ENCODE measurements around the gene ADISSP. TPM values are rescaled to one million over a fixed set of nuclear protein-coding genes. Genes with fewer than 3 reads are reported as not detected.

ADISSP gene
- total and polyA plus RNA-seq, 12 donors: 7.7 to 21.0 (median 11.3) TPM

DNA sequence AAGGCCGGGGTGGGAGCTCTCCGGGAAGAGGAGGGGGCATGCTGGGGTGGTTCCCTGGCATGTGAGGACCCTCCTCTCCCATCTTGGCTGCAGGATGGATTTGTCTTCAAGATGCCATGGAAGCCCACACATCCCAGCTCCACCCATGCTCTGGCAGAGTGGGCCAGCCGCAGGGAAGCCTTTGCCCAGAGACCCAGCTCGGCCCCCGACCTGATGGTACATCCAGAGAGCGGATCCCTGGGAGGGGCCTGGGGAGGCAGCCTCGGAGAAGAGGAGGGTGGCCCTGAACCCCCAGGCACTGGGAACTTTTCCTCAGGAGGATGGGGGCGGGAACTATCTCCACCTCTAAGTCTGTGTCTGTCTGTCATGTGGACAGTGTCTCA lies 33.3 kb upstream of the ADISSP start:
- H3K4me1 ChIP-seq: peaks cover 0 to 54% (median 20%) of the 10 kb centered on the region in 9 donors
- peaks cover 0 to 74% (median 20%) of the 10 kb centered on the region in 9 donors for H3K36me3 ChIP-seq
- no peak for DNase-seq
- 91 to 95% methylated on average over 8 of the region's 8 CpGs for WGBS, 2 donors
- no peak overlapping the region for H3K4me3 ChIP-seq
- no peaks in the 10 kb centered on the region for H3K27me3 ChIP-seq
- no peaks in the 10 kb centered on the region for H3K9me3 ChIP-seq
- TF ChIP-seq, protein P1, sequence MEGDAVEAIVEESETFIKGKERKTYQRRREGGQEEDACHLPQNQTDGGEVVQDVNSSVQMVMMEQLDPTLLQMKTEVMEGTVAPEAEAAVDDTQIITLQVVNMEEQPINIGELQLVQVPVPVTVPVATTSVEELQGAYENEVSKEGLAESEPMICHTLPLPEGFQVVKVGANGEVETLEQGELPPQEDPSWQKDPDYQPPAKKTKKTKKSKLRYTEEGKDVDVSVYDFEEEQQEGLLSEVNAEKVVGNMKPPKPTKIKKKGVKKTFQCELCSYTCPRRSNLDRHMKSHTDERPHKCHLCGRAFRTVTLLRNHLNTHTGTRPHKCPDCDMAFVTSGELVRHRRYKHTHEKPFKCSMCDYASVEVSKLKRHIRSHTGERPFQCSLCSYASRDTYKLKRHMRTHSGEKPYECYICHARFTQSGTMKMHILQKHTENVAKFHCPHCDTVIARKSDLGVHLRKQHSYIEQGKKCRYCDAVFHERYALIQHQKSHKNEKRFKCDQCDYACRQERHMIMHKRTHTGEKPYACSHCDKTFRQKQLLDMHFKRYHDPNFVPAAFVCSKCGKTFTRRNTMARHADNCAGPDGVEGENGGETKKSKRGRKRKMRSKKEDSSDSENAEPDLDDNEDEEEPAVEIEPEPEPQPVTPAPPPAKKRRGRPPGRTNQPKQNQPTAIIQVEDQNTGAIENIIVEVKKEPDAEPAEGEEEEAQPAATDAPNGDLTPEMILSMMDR (IDR thresholded peaks at IDR 0.05): no peak
- intact Hi-C loops (cut with DNase I): no loop called here
- no peak for ATAC-seq
- peak overlapping the region in 1 of 10 donors; percentile 97 for H3K27ac ChIP-seq

DNA sequence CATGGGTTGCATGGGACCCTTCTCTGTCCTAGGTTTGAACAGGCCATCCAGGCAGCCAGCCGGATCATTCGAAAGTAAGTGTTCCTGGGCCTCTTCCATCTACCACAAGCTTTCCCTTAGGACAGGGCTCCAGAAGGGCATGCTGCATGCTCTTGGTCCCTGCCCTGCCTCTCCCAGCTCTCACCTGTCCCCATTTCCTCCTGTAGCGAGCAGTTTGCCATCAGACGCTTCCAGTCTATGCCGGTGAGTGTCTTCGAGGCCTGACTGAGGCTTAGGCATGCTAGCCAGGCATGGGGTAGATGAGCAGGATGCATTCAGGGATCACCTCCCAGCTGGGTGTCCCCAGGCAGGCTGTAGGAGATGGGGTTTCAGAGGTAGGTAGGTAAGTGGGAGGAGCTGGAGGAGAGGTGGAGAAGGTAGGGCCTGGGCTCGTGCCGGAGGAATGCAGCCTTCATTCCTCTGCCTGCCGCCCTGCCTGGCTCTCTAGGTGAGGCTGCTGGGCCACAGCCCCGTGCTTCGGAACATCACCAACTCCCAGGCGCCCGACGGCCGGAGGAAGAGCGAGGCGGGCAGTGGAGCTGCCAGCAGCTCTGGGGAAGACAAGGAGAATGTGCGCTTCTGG lies 32.8 kb upstream of the ADISSP start:
- ATAC-seq (no peak), DNase-seq (no peak)
- no peaks in the 10 kb centered on the region for H3K27me3 ChIP-seq
- H3K4me1 ChIP-seq: peaks cover 0 to 54% (median 20%) of the 10 kb centered on the region in 9 donors
- intact Hi-C loops (cut with DNase I): no loop called here
- H3K27ac ChIP-seq: peak overlapping the region in 1 of 10 donors; percentile 97
- TF ChIP-seq, protein P1 (IDR thresholded peaks at IDR 0.05): no peak
- H3K4me3 ChIP-seq: no peak overlapping the region
- H3K36me3 ChIP-seq: peaks cover 0 to 74% (median 20%) of the 10 kb centered on the region in 9 donors
- H3K9me3 ChIP-seq: no peaks in the 10 kb centered on the region
- 93 to 94% methylated on average over 18 of the region's 18 CpGs for whole genome bisulfite sequencing, 2 donors

DNA sequence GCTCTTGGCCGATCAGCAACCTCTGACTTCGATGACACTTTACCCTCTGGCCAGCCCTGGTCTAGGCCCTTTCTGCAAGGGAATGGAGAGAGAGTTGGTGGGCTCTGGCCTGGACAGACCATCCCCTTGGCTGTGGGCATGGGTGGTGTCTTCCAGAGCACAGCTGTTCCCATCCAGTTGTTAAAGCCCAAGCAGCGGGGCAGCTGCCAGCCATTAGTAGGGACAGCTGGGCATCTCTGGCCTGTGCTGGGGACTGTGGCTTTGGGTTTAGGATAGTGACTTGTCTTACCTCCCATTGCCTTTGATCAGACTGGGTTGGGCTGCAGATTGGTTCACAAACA lies 31.3 kb upstream of the ADISSP start:
- whole genome bisulfite sequencing, 2 donors: 91 to 97% methylated on average over 3 of the region's 3 CpGs
- TF ChIP-seq, protein P1 (IDR thresholded peaks at IDR 0.05): no peak
- Histone ChIP-seq H3K4me3 (no peak overlapping the region), H3K9me3 (no peaks in the 10 kb centered on the region), H3K27ac (peak overlapping the region in 2 of 10 donors; percentile 1 to 97), H3K27me3 (no peaks in the 10 kb centered on the region), H3K36me3 (peaks cover 0 to 59% (median 20%) of the 10 kb centered on the region in 9 donors), H3K4me1 (peaks cover 0 to 54% (median 20%) of the 10 kb centered on the region in 9 donors)
- DNase-seq (no peak), ATAC-seq (no peak)
- intact Hi-C loops (cut with DNase I): no loop called here

DNA sequence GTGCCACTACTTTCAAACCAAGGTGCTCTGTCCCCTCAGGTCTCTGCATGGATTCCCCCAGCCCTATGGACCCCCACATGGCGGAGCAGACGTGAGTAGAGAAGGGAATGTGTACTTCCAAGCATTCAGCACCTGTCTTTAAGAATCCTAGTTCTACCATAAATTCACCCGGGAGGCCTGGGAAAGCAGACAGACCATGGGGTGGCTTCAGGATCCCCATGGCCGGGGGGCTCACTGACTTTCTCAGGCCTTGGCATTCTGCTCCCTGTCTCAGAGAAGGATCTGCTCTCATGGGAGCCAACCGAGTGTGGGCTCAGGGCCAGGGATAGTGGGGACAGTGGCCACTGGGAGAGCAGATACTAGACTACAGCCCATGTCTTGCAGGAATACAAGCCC lies 30.8 kb upstream of the ADISSP start:
- no peak for ATAC-seq
- DNase-seq: no peak
- Histone ChIP-seq H3K27ac (peak overlapping the region in 2 of 10 donors; percentile 1 to 97), H3K9me3 (no peaks in the 10 kb centered on the region), H3K27me3 (no peaks in the 10 kb centered on the region), H3K4me3 (peak overlapping the region in 1 of 10 donors; percentile 84), H3K36me3 (peaks cover 0 to 54% (median 16%) of the 10 kb centered on the region in 9 donors), H3K4me1 (peaks cover 0 to 54% (median 20%) of the 10 kb centered on the region in 9 donors)
- TF ChIP-seq, protein P1 (IDR thresholded peaks at IDR 0.05): no peak
- WGBS, 2 donors: 73 to 79% methylated on average over 5 of the region's 5 CpGs
- intact Hi-C loops (cut with DNase I): no loop called here

Measured in heart right ventricle (tissue), 16 donors.